GM12878 (cell line): ENCODE results near the gene PCCB. TPM values are rescaled to one million over a fixed set of nuclear protein-coding genes. Genes with fewer than 3 reads are reported as not detected.

Experiments
- ATAC-seq: fragments of 200-7000 bp; cut with Tn5 transposase; 3 replicates; pipeline ENCODE4 v1.9.1; 2020; ENCODE audit warnings: mild to moderate bottlenecking, moderate library complexity
- BruUV-seq: library from RNA; stranded (reverse); fragments of 400-500 nt; replicated peaks from 2 replicates; lab custom pipeline; 2021; lab: Mats Ljungman, UMichigan
- CTCF ChIA-PET: fragments of 300-600 bp; sonication (Branson Sonifier 250); formaldehyde crosslinking; extraction: SDS; loops from one replicate; lab custom pipeline; 2021; ENCODE audit warnings: inconsistent platforms; lab: Yijun Ruan, JAX
- POLR2A ChIA-PET: fragments of 350-600 bp; formaldehyde crosslinking; extraction: SDS; loops from one replicate; lab custom pipeline; 2021; ENCODE audit warnings: inconsistent platforms; lab: Charles Lee
- RAD21 ChIA-PET: fragments of 300-600 bp; sonication (Branson Sonifier 250); formaldehyde crosslinking; loops from one replicate; lab custom pipeline; 2023; ENCODE audit warnings: antibody characterized with exemption; ENCODE audit not compliant: unreplicated experiment; lab: Charles Lee
- SMC1A ChIA-PET: fragments of 300-600 bp; sonication (Branson Sonifier 250); formaldehyde crosslinking; loops from one replicate; lab custom pipeline; 2023; ENCODE audit not compliant: unreplicated experiment, uncharacterized antibody; lab: Charles Lee
- DNase-seq: peaks from one replicate; pipeline ENCODE4 v3.0.0-alpha.2; 2011; ENCODE audit warnings: low read depth, low spot score
- FAIRE-seq: peaks from 3 replicates; lab custom pipeline; 2011; peaks lifted over from hg19 to GRCh38; lab: Jason Lieb, UNC
- H2AFZ ChIP-seq: 2 replicates; pipeline ENCODE4 v1.6.0; 2011; ENCODE audit warnings: low read depth, low read length, control low read depth; ENCODE audit not compliant: control insufficient read depth
- H3K27ac ChIP-seq: 2 replicates; pipeline ENCODE4 v1.5.1; 2011; ENCODE audit warnings: control low read depth; ENCODE audit not compliant: control insufficient read depth, insufficient read depth
- H3K27me3 ChIP-seq, 2 experiments: replicated peaks in 1 of 2; 2 replicates each; pipeline versions ENCODE4 v1.6.0 to v1.6.1; 2011; ENCODE audit warnings: low read length in 1 of 2; ENCODE audit not compliant: control insufficient read depth in 2 of 2, insufficient read depth in 2 of 2
- H3K36me3 ChIP-seq, 2 experiments: 2 replicates each; pipeline ENCODE4 v1.5.1; 2011; ENCODE audit warnings: low read length in 1 of 2; ENCODE audit not compliant: control insufficient read depth in 2 of 2, insufficient read depth in 2 of 2
- H3K4me1 ChIP-seq: 2 replicates; pipeline ENCODE4 v1.6.1; 2011; ENCODE audit warnings: mild to moderate bottlenecking, low read length, moderate library complexity, mixed read lengths; ENCODE audit not compliant: control insufficient read depth, insufficient read depth
- H3K4me2 ChIP-seq: 2 replicates; pipeline ENCODE4 v1.6.0; 2011; ENCODE audit warnings: control low read depth; ENCODE audit not compliant: control insufficient read depth, insufficient read depth
- H3K4me3 ChIP-seq: fragments of 200-600 bp; sonication (generic); 2 replicates; pipeline ENCODE4 v1.5.1; 2016
- H3K79me2 ChIP-seq: 2 replicates; pipeline ENCODE4 v1.6.0; 2011; ENCODE audit warnings: low read length; ENCODE audit not compliant: control insufficient read depth, insufficient read depth
- H3K9ac ChIP-seq: 2 replicates; pipeline ENCODE4 v1.8.0; 2011; ENCODE audit warnings: low read length, control low read depth, mixed read lengths; ENCODE audit not compliant: control insufficient read depth, insufficient read depth
- H3K9me3 ChIP-seq: replicated peaks from 3 replicates; pipeline ENCODE4 v1.5.1; 2011; ENCODE audit warnings: mild to moderate bottlenecking, low read length; ENCODE audit not compliant: control insufficient read depth, insufficient read depth
- H4K20me1 ChIP-seq: 2 replicates; pipeline ENCODE4 v1.6.0; 2011; ENCODE audit not compliant: control insufficient read depth, insufficient read depth
- ATF3 ChIP-seq: IDR thresholded peaks from 2 replicates; pipeline ENCODE4 v1.6.1; 2011; ENCODE audit warnings: low read depth, mild to moderate bottlenecking, low read length, moderate library complexity, borderline replicate concordance; ENCODE audit errors: extremely low read depth
- ATF7 ChIP-seq: fragments of 450-650 bp; IDR thresholded peaks from 2 replicates; pipeline ENCODE4 v1.6.1; 2016; ENCODE audit warnings: low read depth, mild to moderate bottlenecking
- BHLHE40 ChIP-seq, 2 experiments: fragments of 450-650 bp in 1 of 2; IDR thresholded peaks; 2 replicates each; pipeline ENCODE4 v1.6.1; 2011 to 2017; ENCODE audit warnings: low read depth in 2 of 2, borderline replicate concordance in 1 of 2, improper control_type of control experiment in 1 of 2, low read length in 1 of 2, mild to moderate bottlenecking in 1 of 2
- CHD1 ChIP-seq: IDR thresholded peaks from 2 replicates; pipeline ENCODE4 v1.6.1; 2012; ENCODE audit warnings: low read depth, low read length, improper control_type of control experiment
- JUNB ChIP-seq: IDR thresholded peaks from 2 replicates; pipeline ENCODE4 v1.6.1; 2016; ENCODE audit warnings: antibody characterized with exemption, mild to moderate bottlenecking
- MYB ChIP-seq: fragments of 150-350 bp; IDR thresholded peaks from 2 replicates; pipeline ENCODE4 v1.6.1; 2014; ENCODE audit warnings: mild to moderate bottlenecking, low read depth, low read length, borderline replicate concordance
- NFXL1 ChIP-seq: fragments of 450-650 bp; IDR thresholded peaks from 2 replicates; pipeline ENCODE4 v1.6.1; 2017; ENCODE audit warnings: antibody characterized with exemption, mild to moderate bottlenecking, borderline replicate concordance
- RELA ChIP-seq: fragments of 450-650 bp; IDR thresholded peaks from 2 replicates; pipeline ENCODE4 v1.8.0; 2014; ENCODE audit warnings: borderline replicate concordance; ENCODE audit not compliant: partially characterized antibody
- SMC3 ChIP-seq: IDR thresholded peaks from 2 replicates; pipeline ENCODE4 v1.6.1; 2011; ENCODE audit warnings: low read length, improper control_type of control experiment, borderline replicate concordance
- SP1 ChIP-seq: IDR thresholded peaks from one replicate; pipeline ENCODE4 v1.6.1; 2011; ENCODE audit warnings: low read depth, low read length
- SRF ChIP-seq, 2 experiments: IDR thresholded peaks; 2 replicates each; pipeline ENCODE4 v1.6.1; 2011; ENCODE audit warnings: low read depth in 2 of 2, low read length in 2 of 2, mild to moderate bottlenecking in 1 of 2, moderate library complexity in 1 of 2
- WGBS: methylation state at CpG from one replicate; pipeline ENCODE4 v1.1.6; 2016; ENCODE audit warnings: low lambda C conversion rate; ENCODE audit not compliant: insufficient replicate concordance, insufficient coverage; ENCODE audit errors: missing lambda C conversion rate; 5-methylcytosine and 5-hydroxymethylcytosine counted together
- in situ Hi-C: fragments of 300-500 bp; cut with MboI; formaldehyde crosslinking; loops from 9 replicates; pipeline ENCODE4 v1.14.3; 2018; ENCODE audit warnings: mixed read lengths
- intact Hi-C: fragments of 100-400 bp; cut with micrococcal nuclease; formaldehyde crosslinking; loops from one replicate; pipeline ENCODE4 v1.14.2; 2022; ENCODE audit not compliant: unreplicated experiment
- polyA plus RNA-seq, 11 experiments: library from polyadenylated mRNA; depleted of rRNA in 4 of 11; unstranded in 6 of 11; stranded (reverse) in 5 of 11; fragments of >200 nt; fragmentation: Nextera tagmentation in 4 of 11; fragmentation: Illumina TruSeq in 1 of 11; extraction: Ambion mirVana in 4 of 11; extraction: Trizol in 1 of 11; gene quantifications; 1 replicate in 1 of 11; 2 replicates in 10 of 11; pipeline versions ENCODE4 v1.2.1 to v1.2.3, GENCODE V29; 2011 to 2016; ENCODE audit warnings: inconsistent platforms in 2 of 11, missing spikeins in 2 of 11, low read depth in 1 of 11
- total RNA-seq, 4 experiments: library from RNA; depleted of rRNA in 3 of 4; stranded (reverse); fragments of >200 nt in 3 of 4; fragmentation: Illumina TruSeq in 1 of 4; extraction: Trizol in 1 of 4; gene quantifications; 2 replicates each; pipeline versions ENCODE4 v1.2.1 to v1.2.3, GENCODE V29; 2013 to 2021

PCCB gene
- total and polyA plus RNA-seq, 10 of the 15 experiments (the other 5 are each of a cell fraction or from before 2014, with no cell fraction given), result 67.2 to 133 (median 86.9) TPM

GRCh38 chr3:136311261-136311660 is 61.1 kb downstream of the PCCB start:
- H3K9me3 ChIP-seq, result no peaks in the 10 kb centered on the region
- no peaks in the 10 kb centered on the region for H3K36me3 ChIP-seq
- no peak overlapping the region for H3K4me3 ChIP-seq
- no peak overlapping the region for H3K4me2 ChIP-seq
- H3K9ac ChIP-seq, result no peak overlapping the region
- in situ Hi-C loops, result no loop called here
- POLR2A ChIA-PET, result no interaction called here
- no peak overlapping the region for H2AFZ ChIP-seq
- BruUV-seq, result no TSS peak
- intact Hi-C loops, result no loop called here
- SMC1A ChIA-PET, result interaction anchor here (0.6 kb wide), 1 partner anchor 11 kb away, joined by 3 read pairs; no protein-coding TSS in a partner anchor
- DNase-seq, result no peak
- no peak overlapping the region for H3K27ac ChIP-seq
- no peak for FAIRE-seq
- no peaks in the 10 kb centered on the region for H3K27me3 ChIP-seq
- no peaks in the 10 kb centered on the region for H4K20me1 ChIP-seq
- RAD21 ChIA-PET, result no interaction called here
- WGBS, result 100% methylated on average over 2 of the region's 2 CpGs
- no peaks in the 10 kb centered on the region for H3K79me2 ChIP-seq
- CTCF ChIA-PET, result interaction anchor here (0.5 to 0.7 kb wide), 2 partner anchors 372 to 441 kb away, joined by 4 read pairs; partner anchors contain the start of gene STAG1
- no peak for ATAC-seq
- TF ChIP-seq BHLHE40 (IDR thresholded peaks at IDR 0.05; ENCODE audit: borderline replicate concordance in 1 of 2, low read depth in 2 of 2, low read length in 1 of 2) (no peak), SP1 (no peak), SRF (IDR thresholded peaks at IDR 0.05; ENCODE audit: low read depth in 2 of 2, low read length in 2 of 2) (no peak), JUNB (no peak), CHD1 (no peak), MYB (no peak), ATF7 (no peak), SMC3 (no peak), ATF3 (no peak), RELA (no peak), NFXL1 (no peak)
- H3K4me1 ChIP-seq, result no peaks in the 10 kb centered on the region
